HepG2 (cell line): Measurements from ENCODE around the gene RGS6.

ENCODE experiments used
- HOXA7 ChIP-seq: sonication (generic); formaldehyde crosslinking; IDR thresholded peaks from 2 replicates; pipeline ENCODE4 v1.8.1; 2022; ENCODE audit warnings: mild to moderate bottlenecking, missing genetic modification reagents, moderate library complexity
- POLR2A ChIP-seq, 2 experiments: IDR thresholded peaks; 2 replicates each; pipeline ENCODE4 v1.6.1; 2011; ENCODE audit warnings: low read depth in 2 of 2, low read length in 2 of 2, mild to moderate bottlenecking in 1 of 2, moderate library complexity in 1 of 2; ENCODE audit not compliant: insufficient read depth in 1 of 2
- RAD51 ChIP-seq: fragments of 450-650 bp; IDR thresholded peaks from 2 replicates; pipeline ENCODE4 v1.6.1; 2016; ENCODE audit warnings: borderline replicate concordance
- RBM22 ChIP-seq: fragments of 200-400 bp; formaldehyde crosslinking; optimal IDR thresholded peaks from 2 replicates; pipeline ENCODE3; 2017; ENCODE audit warnings: mild to moderate bottlenecking, low read length, moderate library complexity
- SCMH1 ChIP-seq: sonication (generic); formaldehyde crosslinking; IDR thresholded peaks from 2 replicates; pipeline ENCODE4 v1.9.0; 2021; ENCODE audit warnings: missing genetic modification reagents, mild to moderate bottlenecking, borderline replicate concordance
- SNRNP70 ChIP-seq: fragments of 200-400 bp; formaldehyde crosslinking; IDR thresholded peaks from 2 replicates; pipeline ENCODE4 v1.6.1; 2017; ENCODE audit warnings: mild to moderate bottlenecking, low read depth, low read length, moderate library complexity
- TF ChIP-seq, protein P1 (sequence below): sonication (generic); formaldehyde crosslinking; IDR thresholded peaks from 2 replicates; pipeline ENCODE4 v1.5.0; 2020; ENCODE audit warnings: mild to moderate bottlenecking, missing genetic modification reagents, moderate library complexity
- TF ChIP-seq, protein P2 (sequence below): sonication (generic); formaldehyde crosslinking; IDR thresholded peaks from 2 replicates; pipeline ENCODE4 v1.4.0; 2020; ENCODE audit warnings: missing genetic modification reagents, borderline replicate concordance

DNA sequence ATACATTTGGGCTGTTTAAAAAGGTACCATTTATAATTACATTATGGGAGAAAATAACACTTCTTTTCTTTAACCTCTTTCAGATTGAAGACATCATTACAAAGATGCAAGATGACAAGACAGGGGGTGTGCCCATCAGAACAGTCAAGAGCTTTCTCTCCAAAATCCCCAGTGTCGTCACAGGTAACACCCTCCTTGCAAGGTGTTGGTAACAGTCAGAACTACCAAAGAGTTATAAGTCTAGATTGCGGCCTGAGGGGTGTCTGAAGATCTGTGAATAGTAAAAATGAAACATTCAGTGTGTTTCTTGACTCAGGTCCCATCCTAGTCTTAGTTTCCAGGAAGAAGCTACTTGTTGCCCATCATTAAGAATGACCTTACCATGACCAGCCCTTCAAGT lies 419.8 kb downstream of the RGS6 start:
- no peak for TF ChIP-seq SNRNP70
- TF ChIP-seq, protein P1, sequence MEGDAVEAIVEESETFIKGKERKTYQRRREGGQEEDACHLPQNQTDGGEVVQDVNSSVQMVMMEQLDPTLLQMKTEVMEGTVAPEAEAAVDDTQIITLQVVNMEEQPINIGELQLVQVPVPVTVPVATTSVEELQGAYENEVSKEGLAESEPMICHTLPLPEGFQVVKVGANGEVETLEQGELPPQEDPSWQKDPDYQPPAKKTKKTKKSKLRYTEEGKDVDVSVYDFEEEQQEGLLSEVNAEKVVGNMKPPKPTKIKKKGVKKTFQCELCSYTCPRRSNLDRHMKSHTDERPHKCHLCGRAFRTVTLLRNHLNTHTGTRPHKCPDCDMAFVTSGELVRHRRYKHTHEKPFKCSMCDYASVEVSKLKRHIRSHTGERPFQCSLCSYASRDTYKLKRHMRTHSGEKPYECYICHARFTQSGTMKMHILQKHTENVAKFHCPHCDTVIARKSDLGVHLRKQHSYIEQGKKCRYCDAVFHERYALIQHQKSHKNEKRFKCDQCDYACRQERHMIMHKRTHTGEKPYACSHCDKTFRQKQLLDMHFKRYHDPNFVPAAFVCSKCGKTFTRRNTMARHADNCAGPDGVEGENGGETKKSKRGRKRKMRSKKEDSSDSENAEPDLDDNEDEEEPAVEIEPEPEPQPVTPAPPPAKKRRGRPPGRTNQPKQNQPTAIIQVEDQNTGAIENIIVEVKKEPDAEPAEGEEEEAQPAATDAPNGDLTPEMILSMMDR (CRISPR knock-in tag): no peak
- no peak for TF ChIP-seq SCMH1
- TF ChIP-seq RBM22: no peak
- TF ChIP-seq RAD51: no peak
- no peak for TF ChIP-seq POLR2A (IDR thresholded peaks at IDR 0.05; ENCODE audit: insufficient read depth in 1 of 2, low read depth in 2 of 2, low read length in 2 of 2)
- no peak for TF ChIP-seq HOXA7 (CRISPR knock-in tag)
- TF ChIP-seq, protein P2, sequence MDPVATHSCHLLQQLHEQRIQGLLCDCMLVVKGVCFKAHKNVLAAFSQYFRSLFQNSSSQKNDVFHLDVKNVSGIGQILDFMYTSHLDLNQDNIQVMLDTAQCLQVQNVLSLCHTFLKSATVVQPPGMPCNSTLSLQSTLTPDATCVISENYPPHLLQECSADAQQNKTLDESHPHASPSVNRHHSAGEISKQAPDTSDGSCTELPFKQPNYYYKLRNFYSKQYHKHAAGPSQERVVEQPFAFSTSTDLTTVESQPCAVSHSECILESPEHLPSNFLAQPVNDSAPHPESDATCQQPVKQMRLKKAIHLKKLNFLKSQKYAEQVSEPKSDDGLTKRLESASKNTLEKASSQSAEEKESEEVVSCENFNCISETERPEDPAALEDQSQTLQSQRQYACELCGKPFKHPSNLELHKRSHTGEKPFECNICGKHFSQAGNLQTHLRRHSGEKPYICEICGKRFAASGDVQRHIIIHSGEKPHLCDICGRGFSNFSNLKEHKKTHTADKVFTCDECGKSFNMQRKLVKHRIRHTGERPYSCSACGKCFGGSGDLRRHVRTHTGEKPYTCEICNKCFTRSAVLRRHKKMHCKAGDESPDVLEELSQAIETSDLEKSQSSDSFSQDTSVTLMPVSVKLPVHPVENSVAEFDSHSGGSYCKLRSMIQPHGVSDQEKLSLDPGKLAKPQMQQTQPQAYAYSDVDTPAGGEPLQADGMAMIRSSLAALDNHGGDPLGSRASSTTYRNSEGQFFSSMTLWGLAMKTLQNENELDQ (CRISPR knock-in tag): no peak
